ENCODE results near the gene ANGPTL8. TPM values are rescaled to one million over a fixed set of nuclear protein-coding genes. Genes with fewer than 3 reads are reported as not detected.
A peak's percentile ranks its signal among the peaks of the same experiment; 100 is the strongest.

ANGPTL8 gene
- total RNA-seq, 4 donors from 2014 or later: 2.0 TPM; not detected in 3

DNA sequence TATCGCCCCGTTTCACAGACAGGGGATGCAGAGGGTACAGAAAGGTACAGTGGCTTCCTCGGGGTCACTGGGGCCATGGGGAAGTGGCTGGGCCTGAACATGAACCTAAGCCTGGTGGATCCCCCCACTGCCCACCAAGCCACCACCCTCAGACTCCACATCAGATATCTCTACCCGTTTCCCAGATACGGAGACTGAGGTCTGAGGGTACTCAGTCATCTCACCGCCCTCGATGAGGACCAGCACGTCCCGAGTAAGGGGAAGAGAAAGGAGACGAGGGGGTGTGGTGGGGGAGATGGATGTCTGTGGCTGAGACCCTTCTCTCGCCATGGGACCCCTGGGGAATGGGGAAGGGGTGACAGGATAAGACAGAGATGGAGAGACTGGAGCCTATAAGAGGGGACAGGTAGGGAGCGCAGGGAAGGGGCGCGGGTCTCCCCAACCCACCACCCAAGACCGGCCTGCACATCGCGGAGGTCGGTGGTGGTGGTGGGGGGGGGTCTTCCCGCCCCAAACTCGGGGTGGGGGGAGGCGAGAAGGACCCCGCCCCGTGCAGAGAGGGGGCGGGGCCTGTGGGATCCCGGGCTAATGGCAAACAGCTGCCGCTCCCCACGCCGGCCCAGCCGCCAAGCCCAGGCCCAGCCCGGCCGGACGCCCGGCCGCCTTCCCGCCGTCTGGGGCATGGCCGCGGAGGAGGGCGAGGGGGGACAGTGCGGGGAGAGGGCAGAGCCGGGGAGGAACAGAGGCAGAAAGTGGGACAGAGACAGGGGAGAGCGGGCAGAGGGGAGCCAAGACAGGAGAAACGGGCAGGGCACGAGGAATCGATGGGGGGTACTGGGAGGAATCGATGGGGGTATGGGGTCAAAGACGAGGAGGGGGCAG lies 42.8 kb upstream of the ANGPTL8 start:
- Histone ChIP-seq H3K9me3 (no peaks in the 10 kb centered on the region), H3K27ac (peak overlapping the region; percentile 80 to 99 (median 96)), H3K36me3 (peaks cover 0 to 60% of the 10 kb centered on the region in 2 donors), H3K27me3 (no peaks in the 10 kb centered on the region), H3K4me1 (peaks cover 0 to 75% (median 30%) of the 10 kb centered on the region in 3 donors), H3K4me3 (peak overlapping the region; percentile 76 to 86)
- ATAC-seq: peak; percentile 20
- WGBS, 2 donors (ENCODE audit: low coverage in 1 of 2): 8 to 14% methylated on average over 9 to 11 of the region's 47 CpGs
- TF ChIP-seq POLR2AphosphoS5 (IDR thresholded peaks at IDR 0.05): no peak
- TF ChIP-seq, protein P1, sequence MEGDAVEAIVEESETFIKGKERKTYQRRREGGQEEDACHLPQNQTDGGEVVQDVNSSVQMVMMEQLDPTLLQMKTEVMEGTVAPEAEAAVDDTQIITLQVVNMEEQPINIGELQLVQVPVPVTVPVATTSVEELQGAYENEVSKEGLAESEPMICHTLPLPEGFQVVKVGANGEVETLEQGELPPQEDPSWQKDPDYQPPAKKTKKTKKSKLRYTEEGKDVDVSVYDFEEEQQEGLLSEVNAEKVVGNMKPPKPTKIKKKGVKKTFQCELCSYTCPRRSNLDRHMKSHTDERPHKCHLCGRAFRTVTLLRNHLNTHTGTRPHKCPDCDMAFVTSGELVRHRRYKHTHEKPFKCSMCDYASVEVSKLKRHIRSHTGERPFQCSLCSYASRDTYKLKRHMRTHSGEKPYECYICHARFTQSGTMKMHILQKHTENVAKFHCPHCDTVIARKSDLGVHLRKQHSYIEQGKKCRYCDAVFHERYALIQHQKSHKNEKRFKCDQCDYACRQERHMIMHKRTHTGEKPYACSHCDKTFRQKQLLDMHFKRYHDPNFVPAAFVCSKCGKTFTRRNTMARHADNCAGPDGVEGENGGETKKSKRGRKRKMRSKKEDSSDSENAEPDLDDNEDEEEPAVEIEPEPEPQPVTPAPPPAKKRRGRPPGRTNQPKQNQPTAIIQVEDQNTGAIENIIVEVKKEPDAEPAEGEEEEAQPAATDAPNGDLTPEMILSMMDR (IDR thresholded peaks at IDR 0.05): no peak
- TF ChIP-seq POLR2A (IDR thresholded peaks at IDR 0.05): no peak
- no peak for TF ChIP-seq EP300 (IDR thresholded peaks at IDR 0.05)

DNA sequence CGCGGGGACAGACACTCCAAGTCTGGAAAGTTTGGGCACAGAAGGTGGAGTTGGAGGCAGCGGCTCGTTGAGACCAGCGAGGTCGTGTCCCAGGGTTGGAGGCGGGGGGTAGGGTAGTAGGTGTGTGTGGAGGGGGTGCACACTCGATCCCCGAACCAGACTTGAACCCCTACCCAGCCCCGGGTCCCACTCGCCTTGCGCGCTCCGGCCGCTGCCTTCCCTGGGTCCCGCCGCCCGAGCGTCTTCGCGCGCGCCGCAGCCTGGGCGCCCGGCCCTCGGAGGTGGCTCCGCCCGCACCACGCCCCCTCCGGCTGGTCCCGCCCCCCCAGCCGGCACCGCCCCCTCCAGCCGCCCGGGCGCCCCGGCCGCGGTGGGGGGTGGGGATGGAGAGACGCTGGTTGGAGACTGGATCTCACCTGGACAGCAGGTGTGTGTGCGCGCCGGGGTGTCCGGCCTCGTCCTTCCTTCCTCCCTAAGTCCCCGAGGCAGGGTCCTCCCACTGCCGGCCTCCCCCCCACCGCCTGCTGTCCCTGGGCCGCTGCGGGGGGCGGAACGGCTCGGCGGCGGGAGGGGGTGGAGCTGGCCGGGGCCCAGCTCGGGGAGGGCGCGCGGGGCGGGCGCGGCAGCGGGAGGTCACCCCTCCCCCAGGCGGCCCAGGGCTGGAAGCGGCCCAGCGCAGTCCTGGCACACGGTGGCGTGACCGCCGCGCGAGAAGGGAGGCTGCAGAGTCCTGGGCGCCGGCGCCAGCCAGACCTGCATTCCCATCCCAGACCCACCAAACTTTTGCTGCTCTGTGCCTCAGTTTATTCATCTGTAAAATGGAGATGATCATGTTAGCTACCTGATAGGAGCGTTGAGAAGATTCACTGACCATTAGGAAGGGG lies 41.9 kb upstream of the ANGPTL8 start, which contains the start of gene KANK2:
Gene KANK2 (minus strand): TSS at position 255 of the 884 bp plus-strand sequence. CDS start 3,034 bp downstream, outside the sequence.
- Histone ChIP-seq H3K4me3 (peak within 1 kb of the TSS; percentile 76 to 86), H3K9me3 (no peaks in the 10 kb centered on the region), H3K36me3 (peaks cover 0 to 57% of the 10 kb centered on the region in 2 donors), H3K27me3 (no peaks in the 10 kb centered on the region), H3K4me1 (peaks cover 0 to 75% (median 33%) of the 10 kb centered on the region in 3 donors), H3K27ac (peak within 1 kb of the TSS; percentile 80 to 99 (median 96))
- no peak for TF ChIP-seq EP300 (IDR thresholded peaks at IDR 0.05)
- TF ChIP-seq POLR2A (IDR thresholded peaks at IDR 0.05): peak; percentile 88 to 91
- TF ChIP-seq, protein P1 (IDR thresholded peaks at IDR 0.05): peak in 3 of 4 experiments; percentile 11 to 43 (median 26)
- TF ChIP-seq POLR2AphosphoS5 (IDR thresholded peaks at IDR 0.05): peak; percentile 79
- ATAC-seq: peak; percentile 90
- 0 to 2% methylated on average over 10 to 11 of the region's 78 CpGs for WGBS, 2 donors (ENCODE audit: low coverage in 1 of 2)

DNA sequence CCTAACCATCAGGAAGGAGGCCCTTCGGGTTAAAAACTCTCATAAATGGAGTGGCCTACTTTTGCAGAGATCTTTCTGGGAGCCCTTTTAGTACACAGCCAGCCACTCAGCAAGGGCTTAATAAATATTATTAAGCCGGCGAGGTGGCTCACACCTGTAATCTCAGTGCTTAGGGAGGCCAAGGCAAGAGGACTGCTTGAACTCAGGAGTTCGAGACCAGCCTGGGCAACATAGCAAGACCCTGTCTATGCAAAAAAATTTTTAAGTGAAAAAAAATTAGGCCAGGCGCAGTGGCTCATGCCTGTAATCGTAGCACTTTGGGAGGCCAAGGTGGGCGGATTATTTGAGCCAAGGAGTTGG lies 41.3 kb upstream of the ANGPTL8 start:
- Histone ChIP-seq H3K36me3 (peaks cover 0 to 51% of the 10 kb centered on the region in 2 donors), H3K4me3 (peak overlapping the region in 1 of 2 donors; percentile 86), H3K27me3 (no peaks in the 10 kb centered on the region), H3K27ac (peak overlapping the region; percentile 76 to 99 (median 96)), H3K9me3 (no peaks in the 10 kb centered on the region), H3K4me1 (peaks cover 4 to 75% (median 33%) of the 10 kb centered on the region in 3 donors)
- WGBS, 2 donors (ENCODE audit: low coverage in 1 of 2): 56 to 80% methylated on average over 3 to 6 of the region's 7 CpGs
- TF ChIP-seq POLR2A (IDR thresholded peaks at IDR 0.05): no peak
- TF ChIP-seq, protein P1 (IDR thresholded peaks at IDR 0.05): no peak
- TF ChIP-seq POLR2AphosphoS5 (IDR thresholded peaks at IDR 0.05): no peak
- no peak for TF ChIP-seq EP300 (IDR thresholded peaks at IDR 0.05)
- ATAC-seq: no peak

DNA sequence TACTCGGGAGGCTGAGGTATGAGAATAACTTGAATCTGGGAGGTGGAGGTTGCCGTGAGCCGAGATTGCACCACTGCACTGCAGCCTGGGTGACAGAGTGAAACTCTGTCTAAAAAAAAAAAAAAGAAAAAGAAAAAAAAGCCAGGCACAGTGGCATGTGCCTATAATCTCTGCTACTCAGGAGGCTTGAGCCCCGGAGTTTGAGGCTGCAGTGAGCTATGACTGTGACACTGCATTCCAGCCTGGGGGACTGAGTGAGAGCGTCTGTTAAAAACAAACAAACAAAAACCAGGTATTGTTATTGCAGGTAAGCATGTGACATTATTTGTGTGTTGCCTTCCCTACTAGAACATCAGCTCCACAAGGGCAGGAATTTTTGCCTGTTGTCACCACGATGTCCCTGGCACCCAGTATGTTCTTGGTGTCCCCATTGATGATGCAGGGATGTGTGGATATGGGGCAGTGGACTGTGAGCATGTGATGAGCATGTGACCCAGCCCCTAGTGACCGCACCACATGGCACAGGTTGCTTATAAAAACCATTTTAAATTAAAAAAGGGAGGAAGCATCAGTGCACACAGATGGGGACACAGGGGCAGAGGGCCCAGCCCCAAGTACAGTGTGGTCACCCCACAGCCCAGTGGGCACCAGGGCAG lies 40.5 kb upstream of the ANGPTL8 start:
- H3K27me3 ChIP-seq: no peaks in the 10 kb centered on the region
- ATAC-seq: no peak
- no peaks in the 10 kb centered on the region for H3K9me3 ChIP-seq
- H3K4me1 ChIP-seq: peaks cover 4 to 75% (median 34%) of the 10 kb centered on the region in 3 donors
- no peak overlapping the region for H3K4me3 ChIP-seq
- H3K27ac ChIP-seq: peak overlapping the region; percentile 76 to 99 (median 96)
- TF ChIP-seq POLR2AphosphoS5 (IDR thresholded peaks at IDR 0.05) (no peak), EP300 (IDR thresholded peaks at IDR 0.05) (no peak), POLR2A (IDR thresholded peaks at IDR 0.05) (no peak)
- TF ChIP-seq, protein P1 (IDR thresholded peaks at IDR 0.05): no peak
- H3K36me3 ChIP-seq: peaks cover 0 to 43% of the 10 kb centered on the region in 2 donors
- 29 to 58% methylated on average over 2 to 7 of the region's 7 CpGs for WGBS, 2 donors (ENCODE audit: low coverage in 1 of 2)

All from gastroesophageal sphincter (tissue), 4 donors.